HCT116 (cell line): Measurements from ENCODE around the gene HLA-DRA. TPM values are rescaled to one million over a fixed set of nuclear protein-coding genes. Genes with fewer than 3 reads are reported as not detected.

Experiments
- ATAC-seq: fragments of 200-7000 bp; cut with Tn5 transposase; 2 replicates; pipeline ENCODE4 v1.9.1; 2020; ENCODE audit warnings: mild to moderate bottlenecking, moderate library complexity
- BruUV-seq: library from RNA; stranded (reverse); fragments of 400-500 nt; replicated peaks from 2 replicates; lab custom pipeline; 2021; lab: Mats Ljungman, UMichigan
- CTCF ChIA-PET: fragments of 300-600 bp; sonication (Branson Sonifier 250); formaldehyde crosslinking; loops from one replicate; lab custom pipeline; 2021; ENCODE audit warnings: antibody characterized with exemption; lab: Charles Lee
- POLR2A ChIA-PET: fragments of 300-600, 350-600 bp; sonication (Branson Sonifier 250); formaldehyde crosslinking; loops from one replicate; lab custom pipeline; 2021; ENCODE audit warnings: antibody characterized with exemption; lab: Charles Lee
- RAD21 ChIA-PET, 2 experiments: fragments of 300-600 bp; sonication (Branson Sonifier 250); formaldehyde crosslinking; loops; one replicate each; lab custom pipeline; 2023; ENCODE audit warnings: low total read pairs in 2 of 2; ENCODE audit not compliant: uncharacterized antibody in 2 of 2, unreplicated experiment in 2 of 2, low non-redundant PET in 1 of 2; lab: Charles Lee
- DNase-seq: peaks from one replicate; pipeline ENCODE4 v3.0.0-alpha.2; 2010; ENCODE audit warnings: low read depth, low spot score
- H2AFZ ChIP-seq: fragments of 200-600 bp; shearing (Covaris generic), sonication (generic); 2 replicates; pipeline ENCODE4 v1.6.1; 2017; ENCODE audit warnings: low read depth, mixed run types, mixed read lengths, antibody characterized with exemption, low read length; ENCODE audit not compliant: poor library complexity, severe bottlenecking
- H3K27ac ChIP-seq: 2 replicates; pipeline ENCODE4 v1.5.1; 2012; ENCODE audit warnings: low read depth, low read length
- H3K27me3 ChIP-seq: fragments of 200-600 bp; sonication (generic); 2 replicates; pipeline ENCODE4 v1.6.1; 2016; ENCODE audit warnings: mixed run types, low read length, mixed read lengths; ENCODE audit not compliant: insufficient read depth
- H3K36me3 ChIP-seq, 2 experiments: fragments of 200-500 bp in 1 of 2; fragments of 200-600 bp in 1 of 2; sonication (Bioruptor generic) in 1 of 2; sonication (generic) in 1 of 2; 2 replicates each; pipeline versions ENCODE4 v1.5.1 to v1.6.1; 2014 to 2016; ENCODE audit warnings: low read length in 2 of 2, inconsistent platforms in 1 of 2, mixed read lengths in 1 of 2, mixed run types in 1 of 2; ENCODE audit not compliant: insufficient read depth in 2 of 2, control insufficient read depth in 1 of 2
- H3K4me1 ChIP-seq, 2 experiments: fragments of 200-600 bp in 1 of 2; sonication (generic) in 1 of 2; 2 replicates each; pipeline versions ENCODE4 v1.5.1 to v1.6.1; 2012 to 2017; ENCODE audit warnings: low read length in 2 of 2, inconsistent platforms in 1 of 2, mild to moderate bottlenecking in 1 of 2, mixed read lengths in 1 of 2, mixed run types in 1 of 2, moderate library complexity in 1 of 2; ENCODE audit not compliant: insufficient read depth in 2 of 2, control insufficient read depth in 1 of 2
- H3K4me2 ChIP-seq: fragments of 200-600 bp; sonication (generic); 2 replicates; pipeline ENCODE4 v1.6.1; 2017; ENCODE audit warnings: mixed run types, low read length, mixed read lengths
- H3K4me3 ChIP-seq, 2 experiments: fragments of 200-600 bp in 1 of 2; sonication (generic) in 1 of 2; replicated peaks in 1 of 2; 2 replicates each; pipeline ENCODE4 v1.5.1; 2011 to 2016; ENCODE audit warnings: low read length in 2 of 2, control low read depth in 1 of 2, low read depth in 1 of 2, mild to moderate bottlenecking in 1 of 2, mixed read lengths in 1 of 2, mixed run types in 1 of 2
- H3K79me2 ChIP-seq: fragments of 200-600 bp; sonication (generic); 2 replicates; pipeline ENCODE4 v1.6.1; 2017; ENCODE audit warnings: mild to moderate bottlenecking, mixed run types, low read length, moderate library complexity, mixed read lengths; ENCODE audit not compliant: insufficient read depth
- H3K9ac ChIP-seq: fragments of 200-600 bp; sonication (generic); 2 replicates; pipeline ENCODE4 v1.6.1; 2016; ENCODE audit warnings: low read length, mixed read lengths
- H3K9me2 ChIP-seq: fragments of 200-600 bp; sonication (generic), shearing (Covaris generic); 2 replicates; pipeline ENCODE4 v1.6.1; 2017; ENCODE audit warnings: mixed run types, mild to moderate bottlenecking, moderate library complexity; ENCODE audit not compliant: insufficient read depth
- H3K9me3 ChIP-seq, 2 experiments: fragments of 200-500 bp in 1 of 2; fragments of 200-600 bp in 1 of 2; sonication (Bioruptor generic) in 1 of 2; sonication (generic) in 1 of 2; 2 replicates each; pipeline ENCODE4 v1.6.1; 2014 to 2017; ENCODE audit warnings: low read length in 2 of 2, mixed read lengths in 2 of 2, inconsistent platforms in 1 of 2, low read depth in 1 of 2, mild to moderate bottlenecking in 1 of 2, mixed run types in 1 of 2, moderate library complexity in 1 of 2; ENCODE audit not compliant: control insufficient read depth in 1 of 2, insufficient read depth in 1 of 2
- H4K20me1 ChIP-seq: fragments of 200-600 bp; sonication (generic), shearing (Covaris generic); 2 replicates; pipeline ENCODE4 v1.6.1; 2017; ENCODE audit warnings: mixed run types, mild to moderate bottlenecking, moderate library complexity; ENCODE audit not compliant: insufficient read depth
- ATF3 ChIP-seq: IDR thresholded peaks from 2 replicates; pipeline ENCODE4 v1.6.1; 2012
- CBX3 ChIP-seq: IDR thresholded peaks from 2 replicates; pipeline ENCODE4 v1.6.1; 2012; ENCODE audit warnings: low read depth
- CTCF ChIP-seq, 3 experiments: fragments of 200-600 bp in 1 of 3; sonication (generic) in 1 of 3; IDR thresholded peaks in 2 of 3; conservative IDR thresholded peaks in 1 of 3; 2 replicates each; pipeline ENCODE4 v1.5.1; 2012 to 2017; ENCODE audit warnings: low read depth in 2 of 3, low read length in 2 of 3, antibody characterized with exemption in 1 of 3, borderline replicate concordance in 1 of 3, control low read depth in 1 of 3, mild to moderate bottlenecking in 1 of 3, mixed read lengths in 1 of 3, mixed run types in 1 of 3, moderate library complexity in 1 of 3; ENCODE audit not compliant: insufficient read depth in 1 of 3
- EGR1 ChIP-seq: IDR thresholded peaks from 2 replicates; pipeline ENCODE4 v1.6.1; 2012; ENCODE audit warnings: low read depth
- EZH2 ChIP-seq: fragments of 200-600 bp; sonication (generic); IDR thresholded peaks from 2 replicates; pipeline ENCODE4 v1.6.1; 2017; ENCODE audit warnings: antibody characterized with exemption, mixed run types
- SIN3A ChIP-seq: IDR thresholded peaks from 2 replicates; pipeline ENCODE4 v1.6.1; 2012; ENCODE audit warnings: low read depth
- SRF ChIP-seq: IDR thresholded peaks from 2 replicates; pipeline ENCODE4 v1.6.1; 2012; ENCODE audit warnings: low read depth
- ZFX ChIP-seq: fragments of 450-650 bp; IDR thresholded peaks from 2 replicates; pipeline ENCODE4 v1.6.1; 2017
- intact Hi-C: fragments of 100-400 bp; cut with micrococcal nuclease; formaldehyde crosslinking; loops from 2 replicates; pipeline ENCODE4 v1.10.0; 2022
- total RNA-seq: library from RNA; stranded (reverse); gene quantifications from one replicate; pipeline ENCODE4 v1.2.1, GENCODE V29; 2021; ENCODE audit not compliant: unreplicated experiment
- TF ChIP-seq, protein P1 (sequence below): IDR thresholded peaks from 2 replicates; pipeline ENCODE4 v1.6.1; 2012; ENCODE audit warnings: low read depth

The HLA-DRA gene
- total RNA-seq, 1 experiment from 2014 or later: 4.7 TPM

- no peak overlapping the region for H3K4me3 ChIP-seq
- no TSS peak for BruUV-seq
- H3K79me2 ChIP-seq: no peaks in the 10 kb centered on the region
- no peak overlapping the region for H3K27ac ChIP-seq
- no peaks in the 10 kb centered on the region for H3K36me3 ChIP-seq
- POLR2A ChIA-PET: no interaction called here
- no peaks in the 10 kb centered on the region for H4K20me1 ChIP-seq
- H3K9me2 ChIP-seq: no peaks in the 10 kb centered on the region
- peak; percentile 23 for ATAC-seq
- no peak for DNase-seq
- H3K27me3 ChIP-seq: no peaks in the 10 kb centered on the region
- H3K4me1 ChIP-seq: peaks cover 0 to 4% of the 10 kb centered on the region in 2 experiments; a peak in 1 of 4 replicates
- CTCF ChIA-PET: no interaction called here
- no peak overlapping the region for H2AFZ ChIP-seq
- no peaks in the 10 kb centered on the region for H3K9me3 ChIP-seq
- RAD21 ChIA-PET: no interaction called here
- TF ChIP-seq EGR1 (no peak), CBX3 (no peak), EZH2 (no peak), ZFX (no peak), CTCF (IDR thresholded peaks at IDR 0.05 in 2 of 3, conservative IDR thresholded peaks at IDR 0.05 in 1 of 3; ENCODE audit: borderline replicate concordance in 1 of 3, insufficient read depth in 1 of 3, low read depth in 2 of 3, low read length in 2 of 3) (no peak), SRF (no peak), SIN3A (no peak), ATF3 (no peak)
- TF ChIP-seq, protein P1, sequence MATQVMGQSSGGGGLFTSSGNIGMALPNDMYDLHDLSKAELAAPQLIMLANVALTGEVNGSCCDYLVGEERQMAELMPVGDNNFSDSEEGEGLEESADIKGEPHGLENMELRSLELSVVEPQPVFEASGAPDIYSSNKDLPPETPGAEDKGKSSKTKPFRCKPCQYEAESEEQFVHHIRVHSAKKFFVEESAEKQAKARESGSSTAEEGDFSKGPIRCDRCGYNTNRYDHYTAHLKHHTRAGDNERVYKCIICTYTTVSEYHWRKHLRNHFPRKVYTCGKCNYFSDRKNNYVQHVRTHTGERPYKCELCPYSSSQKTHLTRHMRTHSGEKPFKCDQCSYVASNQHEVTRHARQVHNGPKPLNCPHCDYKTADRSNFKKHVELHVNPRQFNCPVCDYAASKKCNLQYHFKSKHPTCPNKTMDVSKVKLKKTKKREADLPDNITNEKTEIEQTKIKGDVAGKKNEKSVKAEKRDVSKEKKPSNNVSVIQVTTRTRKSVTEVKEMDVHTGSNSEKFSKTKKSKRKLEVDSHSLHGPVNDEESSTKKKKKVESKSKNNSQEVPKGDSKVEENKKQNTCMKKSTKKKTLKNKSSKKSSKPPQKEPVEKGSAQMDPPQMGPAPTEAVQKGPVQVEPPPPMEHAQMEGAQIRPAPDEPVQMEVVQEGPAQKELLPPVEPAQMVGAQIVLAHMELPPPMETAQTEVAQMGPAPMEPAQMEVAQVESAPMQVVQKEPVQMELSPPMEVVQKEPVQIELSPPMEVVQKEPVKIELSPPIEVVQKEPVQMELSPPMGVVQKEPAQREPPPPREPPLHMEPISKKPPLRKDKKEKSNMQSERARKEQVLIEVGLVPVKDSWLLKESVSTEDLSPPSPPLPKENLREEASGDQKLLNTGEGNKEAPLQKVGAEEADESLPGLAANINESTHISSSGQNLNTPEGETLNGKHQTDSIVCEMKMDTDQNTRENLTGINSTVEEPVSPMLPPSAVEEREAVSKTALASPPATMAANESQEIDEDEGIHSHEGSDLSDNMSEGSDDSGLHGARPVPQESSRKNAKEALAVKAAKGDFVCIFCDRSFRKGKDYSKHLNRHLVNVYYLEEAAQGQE: no peak
- no peak overlapping the region for H3K9ac ChIP-seq
- intact Hi-C loops: no loop called here
- peak overlapping the region; percentile 38; the same call in 1 of the 2 replicates for H3K4me2 ChIP-seq
Measured at GRCh38 chr6:32472781-32473375, 33.2 kb downstream of the HLA-DRA start.
